NCI-H69 (cell line): ENCODE results near the gene CAMTA1.

Source experiments
- DNase-seq: peaks from one replicate; lab custom pipeline; 2025; lab: John Stamatoyannopoulos, UW

Gene CAMTA1

DNA sequence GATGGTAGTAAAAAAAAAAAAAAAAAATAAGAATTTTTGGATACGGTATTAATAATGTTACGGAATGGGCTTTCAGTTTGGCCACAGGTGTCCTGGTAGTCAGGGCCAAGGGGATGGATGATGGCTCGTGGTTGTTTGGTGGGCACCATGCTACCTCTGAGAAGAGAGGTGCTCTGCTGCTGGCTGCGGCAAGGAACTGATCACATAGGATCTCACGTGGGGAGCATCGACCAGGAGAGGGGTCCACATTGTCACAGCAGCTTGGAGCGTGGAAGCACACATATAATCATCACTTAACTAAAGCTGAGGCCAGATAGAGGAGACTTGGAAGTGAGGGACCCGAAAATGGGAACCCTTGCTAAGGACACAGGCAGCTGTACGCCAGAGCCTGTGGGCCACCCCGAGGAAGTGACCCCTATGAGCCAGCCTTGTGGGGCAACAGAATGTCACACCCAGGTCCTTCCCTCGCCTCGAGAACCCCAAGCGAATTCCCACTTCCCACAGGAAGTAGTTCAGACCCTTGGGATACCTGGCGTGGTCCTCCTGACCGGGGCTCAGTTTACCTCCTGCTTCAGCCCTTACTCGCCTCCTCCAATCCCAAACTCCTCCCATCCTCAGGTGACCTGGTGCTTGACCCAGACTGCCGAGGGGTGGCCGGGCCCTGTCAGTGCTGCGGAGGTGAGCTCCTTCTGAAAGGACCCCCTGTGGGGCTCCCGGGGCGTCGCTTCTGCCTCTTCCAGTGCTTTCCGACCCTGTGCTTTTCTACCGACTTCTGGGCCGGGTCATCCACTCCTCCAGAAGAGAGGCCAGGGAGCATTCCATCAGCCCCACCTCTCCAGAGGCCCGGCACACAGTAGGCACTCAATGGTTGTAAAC lies 222.0 kb downstream of the CAMTA1 start:
- DNase-seq, result no peak

DNA sequence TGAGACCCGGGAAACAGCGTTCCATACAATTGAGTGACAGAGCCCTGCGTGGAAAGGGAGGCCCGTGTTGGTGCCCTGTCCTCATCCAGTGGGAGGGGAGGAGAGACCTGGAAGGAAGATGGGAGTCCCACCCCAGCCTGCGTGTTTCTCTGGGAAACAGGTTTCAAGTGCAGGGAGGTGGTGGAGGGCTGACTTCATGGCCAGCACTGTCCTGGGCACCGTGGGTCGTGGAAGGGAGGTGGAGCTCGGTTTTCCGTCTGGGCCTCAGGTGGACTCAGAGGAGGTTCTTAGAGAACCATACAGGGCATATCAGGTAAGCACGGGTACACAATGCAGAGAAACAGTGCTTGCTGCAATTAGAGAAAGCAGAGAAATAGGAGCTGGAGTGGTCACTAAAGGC lies 222.6 kb downstream of the CAMTA1 start:
- no peak for DNase-seq

DNA sequence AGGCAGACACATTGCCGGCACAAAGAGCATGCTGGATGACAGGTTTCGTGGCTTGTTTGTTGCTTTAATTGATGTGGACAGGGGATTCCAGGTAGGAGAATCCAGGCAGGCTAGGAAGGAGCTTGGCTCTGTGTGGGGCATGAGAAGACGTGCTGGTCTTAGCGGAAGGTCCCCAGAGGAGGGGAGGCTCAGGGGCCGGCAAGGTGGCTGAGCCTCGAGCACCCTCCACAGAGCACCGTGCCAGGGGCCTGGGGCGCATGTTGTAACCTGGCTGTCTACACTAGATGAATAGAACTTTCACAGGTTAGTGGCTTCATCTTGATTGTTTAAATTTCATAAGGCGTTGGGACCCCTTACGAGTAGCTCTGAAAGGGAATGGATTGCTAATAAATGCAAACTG lies 223.1 kb downstream of the CAMTA1 start:
- no peak for DNase-seq

DNA sequence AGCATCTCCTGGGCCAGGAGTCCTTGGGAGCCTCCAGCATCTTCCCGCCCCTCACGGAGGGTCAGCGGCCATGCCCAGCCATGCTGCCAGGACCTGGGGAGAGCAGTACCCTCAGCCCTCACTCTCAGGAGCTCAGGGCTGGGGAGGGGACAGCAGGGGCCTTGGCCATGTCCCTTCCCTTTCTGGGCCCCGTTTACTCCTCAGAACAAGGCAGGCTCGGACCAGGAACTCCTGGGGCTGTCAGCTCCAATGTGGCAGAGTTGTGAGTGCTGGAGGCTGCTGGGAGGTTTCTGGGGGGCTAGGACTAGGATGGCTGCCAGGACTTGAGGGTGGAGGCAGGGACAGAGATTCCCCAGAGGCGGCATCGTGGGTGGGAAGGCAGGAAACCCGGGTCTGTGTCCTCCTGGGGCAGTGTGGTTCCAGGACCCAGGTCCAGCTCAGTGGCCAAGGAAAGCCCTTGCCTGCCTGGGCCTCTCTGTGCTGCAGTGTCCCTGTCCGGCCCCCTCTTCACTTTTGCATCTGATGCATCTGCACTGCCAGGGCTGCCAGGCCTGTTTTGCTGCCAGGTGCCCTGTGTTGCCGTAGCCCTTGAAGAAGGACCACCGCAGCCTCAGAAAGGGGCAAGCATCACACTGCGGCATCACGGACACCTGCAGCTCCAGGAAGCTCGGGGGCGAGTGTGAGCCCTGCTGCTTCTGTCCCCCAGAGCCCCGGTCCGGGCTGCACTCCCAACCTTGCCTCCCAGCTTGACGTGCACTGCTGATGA lies 223.9 kb downstream of the CAMTA1 start:
- no peak for DNase-seq

DNA sequence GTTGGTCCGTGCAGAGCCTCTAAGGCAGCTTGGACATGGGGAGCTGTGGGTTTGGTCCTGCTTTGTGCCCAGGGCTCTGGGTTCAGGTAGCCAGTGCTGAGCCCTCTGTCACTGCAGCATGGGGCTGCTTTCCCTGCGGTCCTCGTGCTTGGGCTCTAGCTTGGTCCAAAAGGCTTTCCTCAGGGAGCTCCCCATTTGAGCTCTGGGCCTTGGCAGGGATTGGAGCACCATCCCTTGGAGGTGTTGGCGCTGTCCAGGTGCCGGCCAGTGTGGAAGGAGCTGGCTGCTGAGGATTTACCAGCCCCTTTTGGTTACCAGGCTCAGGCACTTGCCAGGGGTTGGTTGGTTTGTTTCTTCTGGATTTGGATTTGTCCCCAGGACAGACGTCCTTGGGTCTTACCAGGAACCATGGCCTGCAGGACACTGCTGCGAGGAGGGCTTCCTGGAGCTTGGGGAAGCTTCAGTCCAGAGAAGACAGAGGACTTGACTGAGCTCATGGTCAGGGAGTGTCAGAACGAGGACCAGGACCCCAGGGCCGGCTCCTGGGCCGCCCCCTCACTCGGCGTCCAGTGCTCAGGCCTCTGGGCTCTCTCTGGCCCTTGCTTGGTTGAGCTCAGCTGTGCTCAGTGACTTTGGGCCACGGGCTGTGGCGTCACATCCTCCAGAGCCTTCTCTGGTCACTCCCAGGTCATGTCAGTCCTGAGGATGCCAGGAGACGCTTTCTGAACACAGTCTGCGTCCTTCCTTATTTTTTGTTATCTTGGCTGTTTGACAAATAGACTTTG lies 224.7 kb downstream of the CAMTA1 start:
- no peak for DNase-seq

DNA sequence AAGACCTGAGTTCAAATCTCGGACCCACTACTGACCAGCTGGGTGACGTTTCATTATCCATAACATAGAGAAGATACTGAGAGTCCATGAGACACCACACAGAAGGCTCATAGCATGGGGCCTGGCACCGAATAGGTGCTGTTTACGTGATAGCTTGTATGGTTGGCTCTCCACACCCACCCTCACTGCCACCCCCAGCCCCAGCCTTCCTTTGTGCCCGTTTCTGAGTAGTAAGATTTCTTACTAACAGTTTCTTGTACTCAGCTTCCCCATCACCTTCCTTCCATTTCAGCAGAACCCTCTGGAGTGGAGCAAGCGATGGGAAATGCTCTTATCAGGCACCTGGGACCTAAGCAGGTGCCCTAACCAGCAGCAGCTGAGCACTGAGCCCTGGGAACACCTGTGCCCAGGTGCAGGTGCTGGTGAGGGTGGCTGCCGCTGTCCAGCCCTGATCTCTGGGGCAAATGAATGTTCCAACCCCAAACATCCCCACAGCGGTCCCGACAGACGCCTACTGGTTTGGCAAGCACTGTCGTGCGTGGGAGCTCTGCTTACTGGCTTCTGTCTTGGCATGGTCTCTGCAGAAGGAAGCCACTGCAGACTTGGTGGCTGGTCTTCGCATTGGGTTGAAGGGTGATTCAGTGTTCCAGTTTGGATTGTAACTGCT lies 225.4 kb downstream of the CAMTA1 start:
- no peak for DNase-seq

DNA sequence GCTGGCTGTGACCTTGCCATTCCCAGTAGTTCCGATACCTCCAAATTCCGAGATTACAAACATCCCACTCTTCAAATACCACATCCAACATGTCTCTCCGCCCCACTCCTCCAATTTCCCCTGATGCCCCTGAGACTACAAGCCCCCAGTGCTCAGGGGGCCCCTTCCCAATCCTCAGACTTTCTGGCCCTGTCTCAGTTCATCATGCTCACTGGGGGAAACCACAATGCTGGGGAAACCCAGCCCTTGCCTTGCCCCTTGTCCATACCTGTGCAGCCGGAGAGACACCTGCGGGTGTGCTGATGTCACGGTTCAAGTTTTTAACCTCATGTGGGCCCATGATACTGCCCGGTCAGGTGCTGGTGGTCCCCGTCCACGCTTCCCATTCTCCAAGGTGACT lies 226.6 kb downstream of the CAMTA1 start:
- no peak for DNase-seq

DNA sequence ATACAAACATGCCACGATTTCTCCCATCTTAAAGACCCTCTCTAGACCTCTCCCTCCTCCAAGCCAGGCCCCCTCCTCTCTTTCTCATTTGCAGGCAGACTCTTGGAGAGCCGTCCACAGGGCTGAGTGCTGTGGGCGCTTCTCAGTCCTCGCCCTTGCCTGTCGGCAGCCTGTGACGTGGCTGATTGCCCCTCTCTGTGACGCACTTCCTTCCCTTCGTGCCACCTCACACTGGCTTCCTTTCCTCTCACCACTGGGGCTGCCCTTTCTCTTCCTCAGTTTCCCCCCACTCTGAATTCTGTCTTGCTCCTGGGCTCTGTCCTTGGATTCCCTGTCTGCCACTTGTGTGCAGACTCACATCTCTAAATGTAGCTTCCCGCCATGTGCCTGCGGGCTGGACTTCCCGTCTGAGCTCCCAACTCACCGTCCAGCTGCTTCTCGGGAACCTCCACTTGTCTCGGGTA lies 227.2 kb downstream of the CAMTA1 start:
- DNase-seq, result no peak

DNA sequence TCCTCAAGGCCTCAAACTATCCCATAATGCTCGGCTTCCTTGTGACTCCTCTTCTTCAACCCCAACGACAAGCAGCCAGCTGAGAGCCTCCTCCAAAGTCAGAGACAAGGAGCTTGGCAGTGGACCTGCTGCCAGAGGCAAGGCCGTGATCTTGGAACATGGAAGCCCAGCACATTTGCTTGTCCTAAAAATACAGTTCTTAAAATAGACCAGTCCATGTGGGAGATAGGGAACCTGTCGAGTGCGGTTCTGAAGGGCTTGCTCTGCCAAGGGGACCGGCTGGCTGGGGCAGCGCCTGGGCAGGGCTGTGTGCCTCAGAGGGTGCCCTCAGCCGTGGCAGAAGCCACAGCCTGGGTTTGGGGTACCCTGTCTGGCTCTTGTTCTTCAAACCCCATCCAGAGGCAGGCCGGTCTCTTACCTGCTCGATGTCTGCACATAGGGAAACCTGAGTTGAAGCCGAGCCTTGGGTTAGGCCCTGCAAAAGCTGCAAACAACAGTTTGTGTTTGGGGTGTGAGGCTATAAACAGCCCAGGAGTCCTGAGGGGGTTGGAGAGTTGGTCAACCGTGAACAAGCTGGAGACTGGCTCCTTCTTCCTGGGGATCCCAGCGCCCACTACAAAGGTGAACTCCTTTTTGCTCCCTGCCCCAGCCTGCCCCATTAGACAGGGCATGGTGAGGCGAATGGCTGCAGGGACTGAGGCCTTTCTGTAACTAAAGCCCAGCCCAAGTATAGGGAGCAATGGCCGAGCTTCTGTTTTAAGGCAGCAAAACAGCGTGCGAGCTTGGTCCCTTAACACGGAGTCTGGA lies 228.8 kb downstream of the CAMTA1 start:
- DNase-seq, result no peak

DNA sequence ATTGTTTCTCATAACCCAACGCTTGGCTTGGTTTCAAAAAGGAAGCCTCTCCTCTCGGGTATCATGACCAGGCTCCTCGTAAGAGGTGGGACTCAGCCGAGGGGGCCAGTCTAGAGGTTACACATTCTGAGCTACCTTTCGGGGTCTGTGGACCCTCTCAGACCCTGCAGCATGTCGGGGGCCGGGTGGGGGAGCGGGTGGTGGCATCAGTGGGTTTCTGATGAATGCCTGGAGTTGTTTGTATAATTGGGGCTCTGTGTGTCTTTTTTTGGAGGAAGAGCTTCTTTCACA lies 229.3 kb downstream of the CAMTA1 start:
- DNase-seq, result no peak

DNA sequence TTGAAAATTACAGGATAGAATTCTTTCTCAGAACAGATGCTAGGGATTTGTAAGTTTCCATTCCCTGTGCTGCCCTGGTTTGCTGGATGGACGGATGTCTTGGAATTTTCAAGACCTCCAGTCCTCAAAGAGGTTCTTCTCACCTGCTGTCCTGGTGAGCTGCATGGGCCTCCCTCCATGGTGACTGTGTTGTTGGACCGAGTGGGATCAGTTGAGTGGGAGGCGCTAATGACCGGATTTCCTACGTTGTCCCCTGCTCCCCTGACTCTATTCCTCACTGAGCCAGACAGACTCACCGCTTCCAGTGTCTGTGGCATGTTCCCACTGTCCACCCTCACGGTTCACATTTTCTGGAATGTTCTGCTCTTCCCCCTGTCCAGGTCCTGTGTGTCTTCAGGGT lies 229.8 kb downstream of the CAMTA1 start:
- no peak for DNase-seq

DNA sequence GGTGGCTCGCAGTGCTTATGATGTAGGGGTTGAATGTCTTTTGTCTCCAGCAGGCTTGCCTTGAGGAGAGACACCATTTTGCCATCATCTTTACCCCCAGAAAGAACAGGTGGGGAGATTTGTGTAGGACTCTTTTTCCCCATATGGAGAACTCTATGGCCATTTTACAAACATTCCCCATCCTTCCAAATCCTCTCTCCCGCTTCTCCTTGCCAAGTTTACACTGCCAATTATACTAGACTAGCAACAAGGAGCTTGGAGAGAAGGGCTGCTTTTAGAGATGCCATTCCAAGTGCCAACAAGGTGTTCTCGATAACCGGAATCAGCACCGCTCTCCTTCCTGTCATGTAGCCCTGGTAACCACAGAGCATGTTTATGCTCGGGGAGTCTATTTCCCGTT lies 233.1 kb downstream of the CAMTA1 start:
- no peak for DNase-seq

DNA sequence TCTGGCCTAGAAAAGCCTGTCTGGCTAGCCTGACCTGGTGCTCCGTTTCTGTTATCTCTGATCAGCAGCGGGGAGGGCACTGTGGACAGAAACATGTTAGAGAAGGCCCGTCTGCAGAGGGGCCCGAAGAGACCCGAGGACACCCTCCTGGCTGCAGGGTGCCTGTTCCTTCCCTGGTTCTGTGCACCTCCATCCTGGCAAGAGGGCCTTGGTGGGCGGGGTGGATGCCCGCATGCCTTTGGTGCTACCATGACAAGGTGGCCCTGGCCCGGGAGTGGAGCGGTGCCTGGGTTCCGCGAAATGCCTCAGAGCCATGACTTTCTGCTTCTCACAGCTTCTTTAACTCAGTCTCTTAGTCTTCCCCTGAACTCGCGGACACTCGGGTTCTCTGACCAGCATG lies 233.6 kb downstream of the CAMTA1 start:
- DNase-seq, result no peak

DNA sequence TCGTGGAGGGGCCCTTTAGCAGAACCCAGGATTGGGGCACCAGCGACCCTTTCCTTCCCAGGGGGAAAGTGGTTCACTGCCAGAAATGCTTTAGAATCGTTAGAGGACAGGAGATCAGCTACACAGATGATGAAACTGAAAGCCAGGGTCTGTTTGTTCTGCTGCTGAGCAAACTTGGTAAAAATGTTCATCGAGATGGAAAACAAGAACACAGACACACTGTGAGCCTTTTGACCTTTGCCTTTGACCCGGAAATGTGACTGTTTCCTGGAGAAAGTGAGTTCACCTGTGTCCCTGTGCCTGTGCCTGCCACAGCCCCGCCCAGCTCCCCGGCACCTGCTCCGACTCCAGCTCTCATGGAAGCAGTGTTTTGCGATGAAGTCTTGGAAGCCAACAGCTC lies 234.3 kb downstream of the CAMTA1 start:
- DNase-seq, result peak; percentile 3

DNA sequence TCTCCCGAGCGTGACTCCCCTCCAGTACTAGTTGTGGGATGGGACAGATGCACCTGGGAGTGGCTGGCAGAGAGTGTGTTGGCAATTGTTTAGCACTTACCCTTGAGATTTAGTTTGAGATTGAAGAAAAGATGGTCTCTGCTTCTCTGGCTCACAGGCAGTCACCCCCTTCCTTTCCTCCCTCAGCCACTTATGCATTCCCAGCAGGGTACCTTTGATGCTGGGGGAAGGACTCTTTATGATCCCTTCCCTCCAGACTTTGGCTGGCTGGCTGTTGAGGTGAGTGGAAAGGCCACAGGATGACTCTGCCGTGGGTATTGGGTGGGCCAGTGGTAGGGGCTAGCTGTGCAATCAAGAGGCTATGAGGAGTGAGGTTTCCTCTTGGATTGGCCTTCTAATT lies 236.8 kb downstream of the CAMTA1 start:
- DNase-seq, result no peak

DNA sequence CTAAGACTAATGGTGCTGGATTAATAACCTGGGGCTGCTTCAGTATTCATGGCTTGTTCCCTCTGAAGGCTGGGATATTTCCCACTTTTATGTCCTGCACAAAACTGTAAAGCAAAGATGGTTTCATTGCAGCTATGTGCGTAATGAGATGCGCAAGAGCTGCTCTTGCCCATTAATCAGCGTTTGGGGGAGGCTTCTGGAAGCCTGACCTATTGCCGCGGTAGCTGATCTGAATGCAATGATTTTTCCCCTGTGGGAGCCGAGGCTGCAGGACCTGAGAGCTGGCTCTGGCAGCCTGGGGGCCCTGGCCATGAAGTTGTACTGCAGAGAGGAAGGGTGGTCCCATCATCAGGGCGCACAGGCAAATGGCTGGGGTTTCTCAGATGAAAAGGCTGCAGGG lies 239.8 kb downstream of the CAMTA1 start:
- DNase-seq, result no peak

DNA sequence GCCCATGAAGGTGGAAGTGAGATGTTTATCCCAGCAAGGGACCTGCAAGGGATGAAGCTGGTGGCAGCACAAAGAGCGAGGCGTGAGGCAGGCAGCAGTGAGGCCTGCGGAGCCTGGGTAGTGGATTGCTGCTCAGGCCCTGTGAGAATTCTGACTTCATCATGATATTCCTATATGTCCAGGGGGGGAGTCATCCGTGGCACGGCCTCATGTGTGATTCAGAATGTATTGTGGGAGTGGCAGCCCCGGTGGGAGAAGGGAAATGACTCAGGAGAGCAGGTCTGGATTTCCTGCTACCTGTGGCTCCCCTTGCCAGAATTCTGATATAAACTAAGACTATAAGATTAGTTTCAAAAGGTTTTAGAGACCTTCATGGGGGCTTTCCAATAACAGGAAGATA lies 240.9 kb downstream of the CAMTA1 start:
- no peak for DNase-seq

DNA sequence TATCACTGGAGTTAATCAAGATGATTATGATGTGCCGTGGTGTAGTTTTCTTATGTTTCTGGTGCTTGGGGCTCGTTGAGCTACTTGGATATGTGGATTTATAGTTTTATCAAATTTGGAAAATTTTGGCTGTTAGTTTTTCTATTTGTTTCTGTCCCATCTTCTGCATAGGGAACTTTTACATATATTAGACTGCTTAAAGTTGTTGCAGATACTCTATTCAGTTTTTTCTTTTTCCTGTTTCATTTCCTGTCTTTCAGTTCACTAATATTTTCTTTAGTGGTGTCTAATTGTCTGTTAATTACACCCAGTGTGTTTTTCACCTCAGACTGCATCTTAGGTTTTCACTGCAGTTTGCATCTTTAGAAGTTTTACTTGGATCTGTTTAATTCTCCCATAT lies 247.7 kb downstream of the CAMTA1 start:
- no peak for DNase-seq

DNA sequence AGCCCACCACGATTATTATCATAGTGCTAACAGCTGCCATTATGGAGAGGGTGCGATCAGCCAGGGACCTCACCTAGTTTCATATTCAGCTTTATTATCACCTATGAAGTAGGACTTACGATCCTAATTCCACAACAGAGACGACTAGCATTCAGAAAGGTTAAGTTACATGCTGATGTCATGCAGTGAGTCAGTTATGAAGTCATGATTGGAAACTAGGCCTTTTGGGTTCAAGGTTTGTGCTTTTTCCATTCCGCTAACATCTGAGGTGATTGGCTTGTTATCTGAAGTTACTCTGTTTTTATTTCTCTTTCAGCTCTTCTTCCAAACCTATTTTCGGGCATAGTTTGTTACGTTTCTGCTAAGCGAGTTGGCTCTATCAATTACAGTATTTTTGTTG lies 251.1 kb downstream of the CAMTA1 start:
- DNase-seq, result no peak

DNA sequence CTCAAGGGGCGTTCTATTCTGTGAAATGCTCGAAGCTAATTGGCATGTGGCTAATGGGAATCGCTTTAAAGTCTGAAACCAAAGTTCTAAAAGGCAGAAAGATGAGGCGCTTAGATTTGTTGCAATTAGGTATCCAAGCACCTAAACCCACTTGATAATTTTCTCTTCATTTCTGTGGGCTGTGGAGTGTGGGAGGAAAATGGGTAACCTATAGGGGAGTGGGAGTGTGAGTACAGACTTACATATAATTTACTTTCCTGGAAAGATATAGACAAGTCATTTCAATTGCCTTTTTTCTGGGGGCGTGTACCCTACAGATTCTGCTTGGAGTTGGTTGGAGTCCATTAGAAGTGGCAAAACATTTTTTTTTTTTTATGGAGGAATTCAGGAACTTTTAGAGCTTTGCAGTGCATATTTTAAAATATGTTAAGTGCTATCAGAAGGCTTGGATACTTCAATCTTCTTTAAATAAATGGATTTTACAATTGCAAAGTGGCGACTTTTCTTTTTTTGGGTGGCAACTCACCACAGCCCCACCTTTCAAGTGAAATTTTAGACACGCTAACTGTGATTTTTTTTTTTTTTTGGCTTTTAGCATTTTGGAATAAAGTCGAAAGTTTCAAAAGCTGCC lies 254.5 kb downstream of the CAMTA1 start:
- no peak for DNase-seq
